HG02763 (cell line): ENCODE results near the gene CNTNAP5.

Source experiments
- ATAC-seq: cut with Tn5 transposase; IDR thresholded peaks from one replicate; pipeline ENCODE4 v1.9.1; 2021; ENCODE audit warnings: mild to moderate bottlenecking, moderate library complexity; ENCODE audit not compliant: unreplicated experiment

The CNTNAP5 gene

DNA sequence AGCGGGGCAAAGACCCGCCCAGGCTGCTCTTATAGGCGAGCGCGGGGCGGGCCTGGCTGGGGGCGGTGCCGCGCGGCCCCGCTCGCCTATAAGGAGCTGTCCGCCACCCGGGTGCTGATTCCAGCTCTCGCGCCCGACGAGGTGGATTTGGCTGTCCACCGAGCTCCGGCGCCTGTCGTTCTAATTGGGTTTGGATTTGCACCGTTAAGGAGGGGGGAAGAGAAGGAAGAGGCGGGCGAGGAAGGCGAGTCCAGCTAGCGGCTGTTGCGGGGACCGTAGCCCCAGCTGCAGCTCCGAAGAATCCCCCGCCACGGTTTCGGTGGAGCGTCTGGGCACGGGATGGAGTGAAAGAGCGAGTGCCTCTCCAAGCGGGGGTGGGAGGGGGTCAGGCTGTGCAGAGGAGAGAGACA is at the start of gene CNTNAP5:
CNTNAP5 (plus strand) TSS at position 117 of the 410 bp plus-strand sequence. CDS start 364 bp downstream, outside the sequence.
- no peak for ATAC-seq

DNA sequence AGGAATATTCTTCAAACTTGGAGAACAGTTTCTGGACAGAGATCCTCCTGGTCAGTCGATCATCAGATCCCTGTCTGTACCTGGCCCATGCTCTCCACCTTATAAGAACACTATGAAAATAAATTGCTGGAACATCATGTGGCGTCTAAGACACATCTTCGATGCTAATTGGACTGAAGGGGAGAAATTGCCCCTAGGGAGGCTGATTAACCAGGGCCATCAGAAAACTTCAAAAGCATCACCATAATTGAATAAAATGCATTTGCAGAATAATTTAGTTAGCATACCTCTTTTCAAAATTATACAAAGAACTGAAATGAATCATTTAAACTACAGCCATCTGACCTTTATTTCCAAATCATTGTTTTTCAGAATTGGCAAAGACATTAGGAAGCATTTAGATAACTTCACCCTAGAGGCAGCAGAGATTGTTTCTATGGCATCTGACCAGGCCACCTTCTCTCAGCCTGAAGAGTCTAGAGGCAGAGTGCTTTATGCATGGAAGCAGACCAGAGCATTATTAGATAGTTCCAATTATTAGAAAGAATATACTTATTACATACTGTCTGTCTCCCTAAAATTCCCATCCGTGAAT is 48.9 kb upstream of the CNTNAP5 start:
- no peak for ATAC-seq

DNA sequence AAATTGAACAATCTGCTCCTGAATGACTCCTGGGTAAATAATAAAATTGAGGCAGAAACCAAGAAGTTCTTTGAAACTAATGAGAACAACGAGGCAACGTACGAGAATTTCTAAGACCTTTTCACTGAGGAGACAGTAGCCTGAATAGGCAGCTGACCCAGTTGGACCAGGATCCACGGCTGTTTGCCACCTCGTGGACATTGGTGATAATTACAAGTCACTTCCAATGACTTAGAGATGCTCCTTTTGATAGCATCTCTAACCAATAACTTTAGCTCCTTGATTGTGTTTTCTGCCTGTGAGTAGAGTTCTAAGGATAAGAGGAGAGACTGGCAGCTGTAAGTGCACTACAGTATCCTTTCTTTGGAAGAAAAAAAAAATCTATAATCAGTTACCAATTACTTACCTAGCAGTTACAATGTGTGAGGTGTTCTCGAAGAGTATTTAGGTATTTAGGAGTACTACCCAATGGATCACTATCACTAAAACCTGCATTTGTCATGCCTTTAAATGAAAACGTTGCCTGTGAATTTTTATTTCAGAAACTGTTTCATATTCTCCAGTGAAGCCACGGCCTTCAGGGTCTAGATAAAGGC is 31.3 kb upstream of the CNTNAP5 start:
- peak; percentile 73 for ATAC-seq

DNA sequence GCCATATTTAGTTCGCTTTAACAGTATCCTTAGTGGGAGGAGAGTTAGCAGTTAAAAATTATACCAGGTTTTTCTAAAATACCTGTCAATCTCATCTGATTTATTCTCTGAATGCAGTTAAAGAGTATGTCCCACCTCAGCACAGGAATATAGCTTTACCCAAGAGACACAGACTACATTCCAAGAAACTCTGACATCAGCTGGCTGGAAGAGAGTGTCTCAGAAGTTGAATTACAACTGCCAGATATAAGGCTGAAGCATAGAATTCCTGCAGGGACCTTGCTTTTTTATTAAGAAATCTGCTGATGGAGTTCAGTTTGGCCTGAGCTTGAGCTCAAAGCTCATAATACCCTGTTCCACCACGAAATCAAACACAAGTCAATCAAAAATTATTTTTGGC is 25.4 kb upstream of the CNTNAP5 start:
- ATAC-seq: no peak

DNA sequence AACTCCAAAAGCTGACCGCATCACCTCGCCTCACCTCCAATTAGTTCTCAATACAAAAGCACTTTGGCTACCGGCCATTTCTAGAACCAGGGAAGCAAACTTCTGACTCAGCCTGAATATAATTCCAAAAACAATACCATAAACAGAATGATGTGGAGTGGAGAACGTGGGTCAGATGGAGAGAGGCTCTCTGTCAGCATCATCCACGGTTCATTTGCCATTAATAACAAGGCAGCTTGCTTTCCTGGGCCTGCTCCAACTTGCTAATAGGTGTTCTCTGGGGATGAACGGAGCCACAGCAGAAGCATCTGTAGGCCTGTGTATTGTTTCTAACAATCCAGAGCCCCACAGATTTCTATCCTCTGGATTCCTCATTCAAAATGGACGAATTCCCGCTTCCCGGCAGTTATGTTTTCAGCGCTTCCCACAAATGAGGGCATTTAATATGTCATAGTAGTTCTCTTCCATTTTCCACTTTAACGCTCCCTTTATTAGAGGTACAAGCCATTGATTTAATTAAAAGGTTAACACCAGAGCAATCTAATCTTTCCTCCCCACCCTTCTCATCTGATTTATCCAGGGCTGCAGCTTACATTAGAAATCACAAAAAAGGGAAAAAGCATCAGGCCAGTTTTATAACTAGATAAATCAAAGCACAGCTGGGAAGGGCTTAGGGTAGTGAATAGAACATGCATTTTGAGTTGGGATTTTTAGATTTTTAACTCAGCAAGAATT is 23.2 kb upstream of the CNTNAP5 start:
- ATAC-seq: no peak

DNA sequence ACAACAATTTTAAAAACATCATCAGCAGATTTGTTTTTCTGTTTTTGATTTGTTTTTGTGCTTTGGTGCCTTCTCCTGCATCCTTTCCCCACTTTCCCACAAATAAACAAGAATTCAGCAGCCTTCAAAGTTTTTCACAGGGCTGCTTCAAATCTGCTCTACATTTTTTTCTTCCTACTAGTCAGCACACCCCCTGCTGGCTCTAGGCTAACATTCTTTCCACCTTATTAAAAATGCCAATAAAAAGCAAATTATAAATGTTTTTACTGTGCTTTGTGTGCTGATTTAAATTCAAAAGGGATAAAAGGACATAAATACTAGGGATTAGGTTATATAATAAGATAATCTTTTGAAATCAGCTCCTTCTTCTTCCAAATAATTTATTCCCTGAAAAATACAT is 6.2 kb upstream of the CNTNAP5 start:
- ATAC-seq: no peak

DNA sequence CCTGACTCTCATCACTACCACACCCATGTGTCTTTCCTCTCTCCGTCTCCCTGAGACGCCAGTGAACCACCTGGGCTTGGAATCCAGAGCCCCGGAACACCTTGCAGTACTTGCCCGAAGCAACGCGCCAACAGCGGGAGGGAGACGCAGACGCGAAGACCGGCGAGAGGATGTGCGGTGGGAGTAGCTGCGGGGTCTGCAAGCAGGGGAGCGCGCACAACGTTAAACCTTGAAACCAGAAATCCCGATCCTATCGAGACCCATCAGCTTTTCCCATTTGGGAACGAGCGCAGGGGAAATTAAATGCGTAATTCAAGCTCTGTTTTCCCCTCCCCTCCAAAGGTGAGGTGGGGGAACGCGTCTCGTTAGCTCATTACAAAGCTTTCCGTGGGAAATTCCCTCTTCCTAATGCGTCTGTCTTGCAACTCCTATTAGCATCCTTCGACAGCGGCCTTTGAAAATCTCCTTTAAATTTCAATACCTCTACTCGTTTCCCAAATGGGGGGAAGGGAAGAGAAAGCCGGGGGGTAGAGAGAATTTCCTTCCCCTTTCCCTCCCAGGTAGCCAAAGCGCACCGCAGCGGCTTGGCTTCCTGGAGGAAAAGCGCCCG is 421 bp upstream of the CNTNAP5 start:
- no peak for ATAC-seq

DNA sequence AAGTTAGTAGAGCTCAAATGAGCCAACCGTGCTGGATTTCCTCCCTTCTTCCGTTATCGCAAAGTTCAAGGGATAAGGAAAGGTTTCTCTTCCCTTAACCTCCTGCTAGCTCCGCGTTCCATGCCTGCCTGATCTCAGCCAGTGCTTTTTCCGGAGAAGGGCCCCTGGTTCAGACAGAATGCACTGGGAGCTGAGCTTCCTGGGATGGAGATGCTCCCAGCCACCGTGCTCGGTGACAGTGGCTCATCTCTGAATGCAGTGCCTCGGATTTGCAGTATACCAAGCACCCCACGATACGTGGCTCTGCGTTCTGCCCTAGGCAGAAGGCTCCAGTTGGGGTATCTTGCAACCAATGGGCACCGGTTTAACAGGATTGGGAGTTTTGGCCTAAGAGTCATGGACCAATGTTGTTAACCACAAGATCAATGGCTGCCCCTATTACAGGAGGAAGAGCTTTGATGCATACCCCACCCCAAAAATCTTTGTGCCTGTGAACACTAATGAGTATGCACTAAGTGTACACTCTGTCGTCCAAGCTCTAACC is 876 bp downstream of the CNTNAP5 start:
- ATAC-seq: no peak

DNA sequence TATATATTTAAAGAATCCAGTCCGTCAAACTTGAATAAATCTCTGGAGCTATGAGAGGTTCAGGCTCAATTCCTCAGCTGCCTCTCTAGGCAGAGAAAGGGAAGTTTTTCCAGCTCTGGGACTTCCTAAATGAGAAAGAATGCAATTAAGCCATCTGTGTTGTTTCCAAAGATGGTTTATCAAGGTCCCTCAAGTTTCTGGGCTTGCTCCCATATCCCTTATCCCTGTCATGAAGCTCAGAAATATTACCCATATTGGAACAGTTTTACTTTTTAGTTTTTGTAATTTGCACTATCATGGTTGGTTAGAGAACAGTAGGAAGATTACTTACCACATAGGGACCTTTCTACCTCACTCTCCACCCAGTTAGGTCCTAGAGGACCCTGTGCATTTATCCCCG is 1.4 kb downstream of the CNTNAP5 start:
- ATAC-seq: no peak

DNA sequence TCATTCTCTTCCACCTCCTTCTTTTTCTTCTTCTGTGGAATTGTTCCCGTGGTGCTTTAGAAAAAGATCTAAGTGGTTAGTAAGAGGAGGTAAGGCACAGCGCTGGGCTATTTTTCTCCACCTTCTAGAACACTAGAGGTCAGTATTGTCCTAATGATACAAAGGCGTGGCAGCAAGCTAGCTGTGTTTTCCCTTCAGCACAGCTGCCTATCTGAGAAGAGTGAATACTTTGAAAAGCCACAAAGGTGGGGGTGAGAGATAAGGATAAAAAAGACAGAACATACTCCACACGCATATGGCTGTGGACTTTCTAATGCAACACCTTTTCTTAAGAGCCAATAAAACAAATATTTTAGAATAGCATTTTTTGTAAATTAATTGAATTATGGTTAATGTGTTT is 2.1 kb downstream of the CNTNAP5 start:
- peak; percentile 65 for ATAC-seq

DNA sequence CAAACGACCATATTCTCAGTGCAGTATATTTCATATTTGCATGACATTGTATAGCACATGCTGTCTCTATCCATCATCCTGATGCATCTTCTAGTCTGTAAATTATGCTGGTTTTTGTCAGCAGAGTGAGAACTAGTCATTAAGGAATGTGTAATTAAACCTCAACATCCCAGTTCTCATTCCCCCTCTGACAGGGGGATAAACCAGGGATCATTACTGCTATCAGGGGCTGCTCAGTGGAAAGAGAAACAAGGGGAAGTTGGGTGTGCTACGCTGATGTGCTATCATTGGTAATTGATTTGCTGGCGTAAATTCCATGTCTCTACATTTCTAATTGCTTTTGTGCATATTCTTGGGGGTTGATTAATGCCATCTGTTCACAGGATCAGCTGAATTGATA is 7.7 kb downstream of the CNTNAP5 start:
- ATAC-seq: no peak

DNA sequence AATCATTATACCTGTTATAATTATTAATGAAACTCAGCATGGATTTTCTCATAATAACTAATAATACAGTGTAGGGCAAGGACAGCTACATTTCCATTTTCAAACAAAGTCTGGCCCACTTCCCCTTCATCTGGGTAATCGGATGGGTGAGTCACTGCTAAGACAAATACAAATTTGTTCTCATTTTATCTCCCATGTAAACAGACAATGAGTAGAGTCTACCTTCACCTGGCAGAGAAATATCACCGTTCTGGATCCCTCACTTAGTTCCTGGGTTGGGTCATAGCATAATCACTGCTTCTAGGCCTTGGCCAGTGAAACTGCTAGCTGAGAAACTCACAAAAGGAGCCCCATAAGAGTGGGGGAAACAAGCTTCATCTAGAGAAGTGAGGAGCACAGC is 9.2 kb downstream of the CNTNAP5 start:
- ATAC-seq: no peak

DNA sequence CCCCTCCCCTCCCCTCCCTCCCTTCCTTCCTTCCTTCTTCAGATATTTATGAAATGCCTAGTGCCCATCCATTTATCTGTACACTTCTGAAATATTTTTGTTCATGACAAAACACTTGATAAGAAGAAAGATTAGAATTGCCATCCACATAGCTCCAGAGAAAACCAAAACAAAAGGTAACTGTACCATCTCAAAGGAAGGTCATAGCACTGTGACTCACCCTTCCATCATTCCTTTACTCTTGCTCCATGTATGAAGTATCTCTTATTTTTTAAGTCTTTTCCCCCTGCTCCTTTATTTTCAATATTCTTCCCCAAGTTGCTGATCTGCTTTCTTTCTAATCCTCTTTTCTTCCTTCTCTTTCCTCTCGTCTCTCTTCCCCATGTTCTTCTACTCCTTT is 9.9 kb downstream of the CNTNAP5 start:
- no peak for ATAC-seq

DNA sequence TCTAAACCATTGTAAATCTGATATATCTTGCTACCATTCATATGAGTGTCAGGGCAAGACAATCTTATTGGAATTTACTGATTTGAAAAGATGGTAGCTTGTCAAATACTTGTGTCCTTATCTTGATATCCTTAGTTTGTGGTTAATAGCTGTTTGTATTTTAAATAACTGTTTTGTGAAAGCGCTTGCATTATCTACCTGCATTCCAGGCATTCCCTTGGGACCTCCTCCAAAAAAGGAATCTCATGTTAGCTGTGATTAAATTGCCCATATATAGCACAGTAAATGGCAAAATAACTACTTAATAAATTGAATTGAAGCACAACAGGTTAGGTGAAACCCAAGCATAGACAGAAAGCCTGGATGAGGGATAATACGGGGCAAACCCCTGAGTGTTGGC is 13.9 kb downstream of the CNTNAP5 start:
- ATAC-seq: no peak

DNA sequence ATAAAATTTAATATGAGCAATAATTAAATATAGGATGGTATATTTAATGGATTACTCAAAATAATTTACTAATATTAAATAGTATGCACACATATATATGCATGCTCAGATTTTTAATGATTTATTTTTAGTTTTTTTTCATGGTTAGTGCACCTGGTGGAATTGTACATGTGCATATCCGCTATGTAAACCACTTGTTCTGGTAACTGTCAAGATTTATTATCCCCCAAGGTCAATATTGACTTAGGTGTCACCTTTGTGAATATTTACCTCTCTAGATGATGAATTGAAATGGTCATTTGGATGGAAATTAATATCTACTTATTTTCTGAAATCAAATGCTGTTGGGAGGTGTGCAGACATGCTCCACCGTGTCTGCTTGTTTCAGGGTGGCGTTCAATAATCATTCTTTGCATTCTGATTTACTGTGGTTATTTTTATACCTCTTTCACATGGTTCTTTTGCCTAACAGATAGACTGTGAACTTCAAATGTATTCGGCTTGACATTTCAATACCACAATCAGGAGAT is 14.7 kb downstream of the CNTNAP5 start:
- ATAC-seq: no peak

DNA sequence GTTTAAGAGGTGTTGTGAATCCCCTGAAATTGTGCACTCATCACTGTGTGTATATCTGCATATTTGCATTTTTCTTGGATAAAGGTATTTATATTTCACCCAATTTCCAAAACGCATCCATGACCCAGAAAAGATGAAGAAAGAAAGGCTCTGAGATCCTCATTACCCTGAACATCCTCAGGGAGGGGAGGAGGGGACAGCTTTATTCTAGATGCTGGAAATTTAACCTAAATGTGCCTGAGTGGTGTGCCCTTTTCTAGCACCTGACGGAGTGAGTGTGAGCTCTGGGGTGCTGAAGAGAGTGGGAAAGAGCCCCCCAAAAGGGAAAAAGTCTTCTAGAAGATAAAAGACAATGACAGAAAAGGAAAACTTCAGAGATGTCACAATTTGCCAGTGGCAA is 20.8 kb downstream of the CNTNAP5 start:
- ATAC-seq: no peak

DNA sequence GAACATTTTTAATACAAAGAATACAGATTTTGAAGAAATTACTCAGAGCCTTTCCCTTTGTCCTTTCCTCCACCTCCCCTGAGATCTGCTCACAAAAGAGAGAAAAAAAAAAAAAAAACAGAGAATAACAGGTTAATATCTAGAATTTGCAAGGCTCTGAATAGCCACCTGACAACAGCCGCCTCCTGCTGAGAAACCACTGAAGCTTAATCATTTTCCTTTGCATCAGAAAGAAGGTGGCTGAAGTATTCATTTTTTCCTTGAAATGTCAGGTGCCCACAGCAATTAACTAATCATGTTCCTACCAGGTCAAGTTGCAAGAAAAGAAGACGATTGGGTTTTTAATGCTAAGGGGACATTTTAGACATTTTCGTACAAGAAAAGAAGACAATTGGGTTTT is 21.2 kb downstream of the CNTNAP5 start:
- ATAC-seq: no peak

DNA sequence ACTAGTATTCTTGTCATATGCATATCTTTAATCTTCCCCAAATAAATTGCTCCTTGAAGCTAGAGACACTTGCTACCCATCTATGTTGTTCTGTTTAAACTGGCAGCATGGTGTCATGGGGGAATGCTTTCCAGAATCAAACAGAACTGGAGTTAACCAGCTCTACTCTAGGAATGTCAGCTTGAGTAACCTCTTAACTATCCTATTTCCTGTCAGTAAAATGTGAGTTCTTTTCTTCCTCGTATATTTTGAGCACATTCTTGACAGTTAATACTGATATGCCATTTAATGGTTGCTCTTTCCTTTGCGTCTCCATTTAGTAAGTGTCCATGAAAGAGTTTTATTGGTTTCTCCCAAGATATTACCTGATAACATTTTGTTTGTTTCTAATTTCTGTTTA is 23.0 kb downstream of the CNTNAP5 start:
- no peak for ATAC-seq

DNA sequence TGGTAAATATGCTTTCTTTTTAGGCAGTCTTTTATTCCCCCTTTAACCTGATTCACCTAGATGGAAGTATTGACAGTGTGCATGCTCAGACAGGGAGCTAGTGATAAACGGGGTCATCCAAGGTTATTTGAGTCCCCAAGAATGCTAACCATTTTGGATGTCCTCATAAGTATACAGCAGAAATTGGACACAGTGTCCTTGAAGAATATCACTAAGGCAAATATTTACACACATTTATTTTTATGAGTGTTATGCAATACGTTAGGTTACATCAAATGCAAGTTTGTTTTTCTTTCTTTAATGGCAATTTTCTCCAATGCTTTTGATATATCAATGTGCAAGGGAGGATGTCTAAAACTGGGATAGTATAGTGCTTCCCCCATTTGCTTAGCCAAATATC is 23.6 kb downstream of the CNTNAP5 start:
- ATAC-seq: no peak

DNA sequence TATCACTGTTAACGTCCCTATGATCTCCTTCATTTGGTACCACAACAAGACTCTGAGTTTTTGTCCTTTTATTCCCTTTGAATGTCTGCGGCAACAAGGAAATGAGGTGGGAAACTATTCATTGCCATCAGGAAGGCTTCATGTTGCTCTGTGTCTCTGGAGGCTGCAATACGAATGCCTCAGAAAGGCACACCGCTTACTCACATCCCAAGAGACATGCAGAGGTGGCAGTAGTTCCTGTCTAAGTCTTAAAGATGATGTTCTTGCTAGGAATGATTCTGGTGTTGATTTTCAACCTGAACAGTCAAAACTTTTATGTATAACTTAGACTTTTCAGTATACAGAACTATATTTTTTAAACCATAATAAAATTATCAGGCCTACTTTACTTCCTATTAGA is 24.0 kb downstream of the CNTNAP5 start:
- no peak for ATAC-seq

DNA sequence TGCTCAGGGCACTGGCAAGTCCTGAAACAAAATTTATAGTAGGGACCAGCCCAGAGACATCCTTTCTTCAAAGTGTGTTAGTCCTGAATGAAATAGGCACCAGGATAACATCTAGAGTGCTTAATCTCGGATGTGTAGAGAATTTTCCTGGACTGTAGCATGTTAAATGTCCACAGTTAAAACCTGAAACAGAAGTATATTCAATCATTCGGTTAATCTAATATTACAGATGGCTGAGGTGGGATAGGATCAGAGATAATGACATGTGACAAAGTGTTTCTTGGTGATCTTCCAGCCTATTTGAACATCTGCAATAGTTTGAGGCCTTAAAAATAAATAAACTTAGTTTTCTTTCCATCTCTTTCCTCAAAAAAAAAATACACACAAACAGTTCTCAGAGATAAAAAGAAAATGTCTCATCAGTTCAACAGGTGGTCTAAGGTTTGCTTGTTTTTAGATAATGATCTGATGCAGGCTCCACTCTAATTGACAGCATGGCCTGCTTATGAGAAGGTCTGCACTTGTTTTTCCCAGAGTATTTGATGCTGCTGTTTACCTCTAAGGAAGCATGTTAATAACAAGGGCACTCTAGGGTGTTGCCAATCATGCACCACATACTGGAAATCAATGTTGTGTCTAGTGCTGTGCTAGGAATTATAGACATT is 25.9 kb downstream of the CNTNAP5 start:
- ATAC-seq: no peak
